Globus pallidus (tissue), 1 donor: ENCODE measurements around the gene RASD2.
A peak's percentile ranks its signal among the peaks of the same experiment; 100 is the strongest.

Experiments used
- DNase-seq: peaks from one replicate; pipeline ENCODE4 v3.0.0-alpha.2; 2015; ENCODE audit warnings: low spot score

RASD2 gene

GRCh38 chr22:35560366-35560765 is 19.7 kb downstream of the RASD2 start:
- DNase-seq, result no peak

GRCh38 chr22:35560824-35561223 is 20.2 kb downstream of the RASD2 start:
- no peak for DNase-seq

GRCh38 chr22:35561796-35562526 is 21.3 kb downstream of the RASD2 start:
- no peak for DNase-seq

GRCh38 chr22:35563211-35563610 is 22.6 kb downstream of the RASD2 start:
- no peak for DNase-seq

GRCh38 chr22:35564975-35565867 is 24.6 kb downstream of the RASD2 start:
- no peak for DNase-seq

- DNase-seq, result no peak
Observed at GRCh38 chr22:35567351-35568141, 26.9 kb downstream of the RASD2 start.

- DNase-seq, result no peak
Observed at GRCh38 chr22:35568751-35569739, 28.4 kb downstream of the RASD2 start.

- no peak for DNase-seq
Observed at GRCh38 chr22:35569916-35570315, 29.3 kb downstream of the RASD2 start.

GRCh38 chr22:35570686-35571194 is 30.1 kb downstream of the RASD2 start:
- DNase-seq, result no peak

- DNase-seq, result peak; percentile 15
Observed at GRCh38 chr22:35572556-35572955, 31.9 kb downstream of the RASD2 start.

GRCh38 chr22:35575116-35575748 is 34.6 kb downstream of the RASD2 start:
- DNase-seq, result no peak

GRCh38 chr22:35576671-35577070 is 36.0 kb downstream of the RASD2 start:
- no peak for DNase-seq

GRCh38 chr22:35577799-35578659 is 37.4 kb downstream of the RASD2 start:
- DNase-seq, result no peak

GRCh38 chr22:35578836-35579575 is 38.4 kb downstream of the RASD2 start:
- DNase-seq, result no peak

GRCh38 chr22:35580351-35581022 is 39.9 kb downstream of the RASD2 start:
- no peak for DNase-seq

- no peak for DNase-seq
Observed at GRCh38 chr22:35581023-35581413, 40.4 kb downstream of the RASD2 start.

- no peak for DNase-seq
Observed at GRCh38 chr22:35582218-35582860, 41.7 kb downstream of the RASD2 start.
